HepG2 (cell line): ENCODE data around the gene ADCY6. TPM values are rescaled to one million over a fixed set of nuclear protein-coding genes. Genes with fewer than 3 reads are reported as not detected.

ENCODE experiments used
- ATF1 ChIP-seq: IDR thresholded peaks from 2 replicates; pipeline ENCODE4 v1.6.1; 2016; ENCODE audit warnings: mild to moderate bottlenecking, control low read depth
- ISL2 ChIP-seq: sonication (generic); formaldehyde crosslinking; IDR thresholded peaks from 2 replicates; pipeline ENCODE4 v1.5.0; 2020; ENCODE audit warnings: missing genetic modification reagents
- KLF9 ChIP-seq: IDR thresholded peaks from 2 replicates; pipeline ENCODE4 v1.6.1; 2016; ENCODE audit warnings: low read depth
- KMT2A ChIP-seq: sonication (generic); formaldehyde crosslinking; IDR thresholded peaks from 2 replicates; pipeline ENCODE4 v1.4.0; 2020; ENCODE audit warnings: missing genetic modification reagents
- RARG ChIP-seq: sonication (generic); formaldehyde crosslinking; IDR thresholded peaks from 2 replicates; pipeline ENCODE4 v1.4.0; 2020; ENCODE audit warnings: low read depth, mild to moderate bottlenecking, missing genetic modification reagents
- RELA ChIP-seq: sonication (generic); formaldehyde crosslinking; IDR thresholded peaks from 2 replicates; pipeline ENCODE4 v1.4.0; 2020; ENCODE audit warnings: missing genetic modification reagents
- SALL2 ChIP-seq: sonication (generic); formaldehyde crosslinking; IDR thresholded peaks from 2 replicates; pipeline ENCODE4 v1.8.1; 2023; ENCODE audit warnings: mild to moderate bottlenecking, missing genetic modification reagents, inconsistent platforms
- SMC3 ChIP-seq: IDR thresholded peaks from 2 replicates; pipeline ENCODE4 v1.6.1; 2011; ENCODE audit warnings: low read length, improper control_type of control experiment
- ZBTB20 ChIP-seq: sonication (generic); formaldehyde crosslinking; IDR thresholded peaks from 2 replicates; pipeline ENCODE4 v1.8.1; 2023; ENCODE audit warnings: missing genetic modification reagents, low read depth, mild to moderate bottlenecking, borderline replicate concordance
- ZFP90 ChIP-seq: sonication (generic); formaldehyde crosslinking; IDR thresholded peaks from 2 replicates; pipeline ENCODE4 v1.8.0; 2022; ENCODE audit warnings: missing genetic modification reagents, mild to moderate bottlenecking, inconsistent platforms, borderline replicate concordance
- ZNF333 ChIP-seq: sonication (generic); formaldehyde crosslinking; IDR thresholded peaks from 2 replicates; pipeline ENCODE4 v1.4.0; 2020; ENCODE audit warnings: mild to moderate bottlenecking, missing genetic modification reagents, borderline replicate concordance
- ZNF614 ChIP-seq: IDR thresholded peaks from 2 replicates; pipeline ENCODE4 v1.6.1; 2018; ENCODE audit warnings: missing biosample characterization, missing genetic modification reagents, inconsistent platforms, borderline replicate concordance
- ZNF616 ChIP-seq: sonication (generic); formaldehyde crosslinking; IDR thresholded peaks from 2 replicates; pipeline ENCODE4 v1.5.0; 2020; ENCODE audit warnings: low read depth, mild to moderate bottlenecking, missing genetic modification reagents
- ZNF747 ChIP-seq: sonication (generic); formaldehyde crosslinking; IDR thresholded peaks from 2 replicates; pipeline ENCODE4 v1.8.1; 2023; ENCODE audit warnings: missing genetic modification reagents, mild to moderate bottlenecking, borderline replicate concordance
- ZNF780A ChIP-seq: sonication (generic); formaldehyde crosslinking; IDR thresholded peaks from 2 replicates; pipeline ENCODE4 v1.8.0; 2022; ENCODE audit warnings: mild to moderate bottlenecking, missing genetic modification reagents, moderate library complexity
- ZNF782 ChIP-seq: sonication (generic); formaldehyde crosslinking; IDR thresholded peaks from 2 replicates; pipeline ENCODE4 v1.4.0; 2020; ENCODE audit warnings: missing genetic modification reagents, mild to moderate bottlenecking, borderline replicate concordance
- polyA plus RNA-seq, 8 experiments: library from polyadenylated mRNA; depleted of rRNA in 3 of 8; stranded (reverse) in 7 of 8; unstranded in 1 of 8; fragments of >200 nt; fragmentation: Illumina TruSeq in 4 of 8; extraction: Trizol in 4 of 8; gene quantifications; 2 replicates each; pipeline versions ENCODE4 v1.2.1 to v1.2.3, GENCODE V29; 2011 to 2016; ENCODE audit warnings: low read depth in 4 of 8, missing spikeins in 1 of 8, mixed read lengths in 1 of 8; ENCODE audit not compliant: insufficient read depth in 1 of 8
- total RNA-seq, 5 experiments: library from RNA; depleted of rRNA; stranded (reverse); fragments of >200 nt; fragmentation: Illumina TruSeq; extraction: Trizol; gene quantifications; 2 replicates each; pipeline ENCODE4 v1.2.3, GENCODE V29; 2016; ENCODE audit warnings: low read depth in 1 of 5
- TF ChIP-seq, protein P1 (sequence below): sonication (generic); formaldehyde crosslinking; IDR thresholded peaks from 2 replicates; pipeline ENCODE4 v1.5.1; 2020; ENCODE audit warnings: missing genetic modification reagents, mild to moderate bottlenecking, borderline replicate concordance
- TF ChIP-seq, protein P2 (sequence below): sonication (generic); formaldehyde crosslinking; conservative IDR thresholded peaks from 2 replicates; pipeline ENCODE4 v1.8.0; 2022; ENCODE audit warnings: mild to moderate bottlenecking, moderate library complexity, missing genetic modification reagents
- TF ChIP-seq, protein P3 (sequence below): sonication (generic); formaldehyde crosslinking; IDR thresholded peaks from 2 replicates; pipeline ENCODE4 v1.5.1; 2020; ENCODE audit warnings: mild to moderate bottlenecking, moderate library complexity, missing genetic modification reagents
- TF ChIP-seq, protein P4 (sequence below): sonication (generic); formaldehyde crosslinking; IDR thresholded peaks from 2 replicates; pipeline ENCODE4 v1.5.0; 2020; ENCODE audit warnings: missing genetic modification reagents, mild to moderate bottlenecking, borderline replicate concordance
- TF ChIP-seq, protein P5 (sequence below): IDR thresholded peaks from 2 replicates; pipeline ENCODE4 v1.6.1; 2016; ENCODE audit warnings: control low read depth

ADCY6 gene
- total and polyA plus RNA-seq, 2 of the 13 experiments (the other 11 are each of a cell fraction or from before 2014, with no cell fraction given) = 10.6 to 11.8 TPM

DNA sequence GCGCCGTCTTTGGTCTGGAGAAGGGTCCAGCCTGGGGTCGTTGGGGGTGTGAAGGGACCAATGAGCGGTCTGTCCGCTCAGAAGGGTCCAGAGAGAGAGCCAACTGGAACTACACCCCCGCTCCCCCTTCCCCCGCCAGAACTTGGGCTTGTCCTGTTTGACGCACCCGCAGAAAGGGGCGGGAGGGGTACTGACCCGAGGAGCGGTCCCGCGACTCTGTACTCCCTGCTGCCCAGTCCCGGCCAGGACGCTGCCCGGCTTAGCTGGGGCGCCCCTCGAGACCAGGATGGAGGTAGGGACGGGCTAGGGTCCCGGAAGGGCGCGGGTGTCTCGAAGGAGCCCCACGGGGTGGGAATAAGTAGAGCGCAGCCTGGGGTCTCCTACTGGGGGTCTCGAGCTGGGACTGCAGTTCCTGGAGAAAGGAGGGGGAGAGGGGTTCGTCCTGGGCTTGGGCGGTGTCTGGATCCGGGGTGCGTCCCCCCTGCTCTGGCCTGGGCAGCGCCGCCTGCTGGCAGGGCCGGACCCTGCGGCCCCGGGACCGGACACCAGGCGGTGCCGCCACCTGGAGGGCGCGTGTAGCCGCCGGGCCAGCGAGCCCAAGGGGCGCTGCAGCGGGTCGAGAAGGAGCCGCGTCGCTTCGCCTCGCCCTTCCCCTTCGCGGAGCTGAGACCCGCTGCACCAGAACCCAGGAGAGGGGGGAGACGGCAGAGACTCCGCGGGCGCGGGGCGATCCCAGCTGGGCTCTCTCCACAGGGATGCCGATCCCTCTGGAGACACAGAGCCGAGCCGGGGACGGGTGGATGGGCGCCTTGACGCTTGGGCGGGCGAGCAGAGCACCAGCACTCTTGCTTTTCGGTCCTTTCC, 25.6 kb upstream of the ADCY6 start (continued):
- TF ChIP-seq, protein P1, sequence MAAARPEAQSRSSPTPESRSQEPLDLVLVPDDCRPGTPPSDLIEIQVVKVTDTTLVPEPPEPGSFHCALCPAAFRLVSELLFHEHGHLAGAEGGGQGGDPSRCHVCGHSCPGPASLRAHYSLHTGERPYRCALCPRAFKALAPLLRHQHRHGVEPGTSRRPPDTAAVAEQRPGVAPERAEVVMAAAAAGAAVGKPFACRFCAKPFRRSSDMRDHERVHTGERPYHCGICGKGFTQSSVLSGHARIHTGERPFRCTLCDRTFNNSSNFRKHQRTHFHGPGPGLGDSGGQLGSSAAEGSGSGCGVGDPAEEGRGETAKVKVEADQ = no peak
- TF ChIP-seq RELA (CRISPR knock-in tag) = no peak; the same call in 1 of the 2 replicates
- no peak; the same call in 1 of the 2 replicates for TF ChIP-seq ZFP90 (CRISPR knock-in tag)
- TF ChIP-seq, protein P2, sequence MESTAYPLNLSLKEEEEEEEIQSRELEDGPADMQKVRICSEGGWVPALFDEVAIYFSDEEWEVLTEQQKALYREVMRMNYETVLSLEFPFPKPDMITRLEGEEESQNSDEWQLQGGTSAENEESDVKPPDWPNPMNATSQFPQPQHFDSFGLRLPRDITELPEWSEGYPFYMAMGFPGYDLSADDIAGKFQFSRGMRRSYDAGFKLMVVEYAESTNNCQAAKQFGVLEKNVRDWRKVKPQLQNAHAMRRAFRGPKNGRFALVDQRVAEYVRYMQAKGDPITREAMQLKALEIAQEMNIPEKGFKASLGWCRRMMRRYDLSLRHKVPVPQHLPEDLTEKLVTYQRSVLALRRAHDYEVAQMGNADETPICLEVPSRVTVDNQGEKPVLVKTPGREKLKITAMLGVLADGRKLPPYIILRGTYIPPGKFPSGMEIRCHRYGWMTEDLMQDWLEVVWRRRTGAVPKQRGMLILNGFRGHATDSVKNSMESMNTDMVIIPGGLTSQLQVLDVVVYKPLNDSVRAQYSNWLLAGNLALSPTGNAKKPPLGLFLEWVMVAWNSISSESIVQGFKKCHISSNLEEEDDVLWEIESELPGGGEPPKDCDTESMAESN = peak; percentile 72
- no peak for TF ChIP-seq ZNF616 (CRISPR knock-in tag)
- no peak; the same call in 1 of the 2 replicates for TF ChIP-seq SALL2 (CRISPR knock-in tag)
- TF ChIP-seq, protein P3, sequence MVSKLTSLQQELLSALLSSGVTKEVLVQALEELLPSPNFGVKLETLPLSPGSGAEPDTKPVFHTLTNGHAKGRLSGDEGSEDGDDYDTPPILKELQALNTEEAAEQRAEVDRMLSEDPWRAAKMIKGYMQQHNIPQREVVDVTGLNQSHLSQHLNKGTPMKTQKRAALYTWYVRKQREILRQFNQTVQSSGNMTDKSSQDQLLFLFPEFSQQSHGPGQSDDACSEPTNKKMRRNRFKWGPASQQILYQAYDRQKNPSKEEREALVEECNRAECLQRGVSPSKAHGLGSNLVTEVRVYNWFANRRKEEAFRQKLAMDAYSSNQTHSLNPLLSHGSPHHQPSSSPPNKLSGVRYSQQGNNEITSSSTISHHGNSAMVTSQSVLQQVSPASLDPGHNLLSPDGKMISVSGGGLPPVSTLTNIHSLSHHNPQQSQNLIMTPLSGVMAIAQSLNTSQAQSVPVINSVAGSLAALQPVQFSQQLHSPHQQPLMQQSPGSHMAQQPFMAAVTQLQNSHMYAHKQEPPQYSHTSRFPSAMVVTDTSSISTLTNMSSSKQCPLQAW (CRISPR knock-in tag) = no peak
- 0 out of 2 replicates have a peak, but pooled peaks have one; percentile 28 for TF ChIP-seq ZNF333 (CRISPR knock-in tag)
- TF ChIP-seq KMT2A (CRISPR knock-in tag) = peak; percentile 71; the same call in 1 of the 2 replicates
- TF ChIP-seq ZBTB20 (CRISPR knock-in tag) = no peak
- TF ChIP-seq ZNF747 (CRISPR knock-in tag) = no peak
- TF ChIP-seq ZNF614 (CRISPR knock-in tag) = no peak; the same call in 1 of the 2 replicates
- no peak for TF ChIP-seq KLF9 (CRISPR knock-in tag)
- TF ChIP-seq SMC3 = no peak; the same call in 1 of the 2 replicates
- TF ChIP-seq ZNF782 (CRISPR knock-in tag) = 0 out of 2 replicates have a peak, but pooled peaks have one; percentile 38
- TF ChIP-seq, protein P4, sequence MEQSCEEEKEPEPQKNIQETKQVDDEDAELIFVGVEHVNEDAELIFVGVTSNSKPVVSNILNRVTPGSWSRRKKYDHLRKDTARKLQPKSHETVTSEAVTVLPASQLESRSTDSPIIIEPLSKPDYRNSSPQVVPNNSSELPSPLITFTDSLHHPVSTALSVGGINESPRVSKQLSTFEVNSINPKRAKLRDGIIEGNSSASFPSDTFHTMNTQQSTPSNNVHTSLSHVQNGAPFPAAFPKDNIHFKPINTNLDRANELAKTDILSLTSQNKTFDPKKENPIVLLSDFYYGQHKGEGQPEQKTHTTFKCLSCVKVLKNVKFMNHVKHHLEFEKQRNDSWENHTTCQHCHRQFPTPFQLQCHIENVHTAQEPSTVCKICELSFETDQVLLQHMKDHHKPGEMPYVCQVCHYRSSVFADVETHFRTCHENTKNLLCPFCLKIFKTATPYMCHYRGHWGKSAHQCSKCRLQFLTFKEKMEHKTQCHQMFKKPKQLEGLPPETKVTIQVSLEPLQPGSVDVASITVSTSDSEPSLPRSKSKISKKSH (CRISPR knock-in tag) = no peak
- TF ChIP-seq, protein P5, sequence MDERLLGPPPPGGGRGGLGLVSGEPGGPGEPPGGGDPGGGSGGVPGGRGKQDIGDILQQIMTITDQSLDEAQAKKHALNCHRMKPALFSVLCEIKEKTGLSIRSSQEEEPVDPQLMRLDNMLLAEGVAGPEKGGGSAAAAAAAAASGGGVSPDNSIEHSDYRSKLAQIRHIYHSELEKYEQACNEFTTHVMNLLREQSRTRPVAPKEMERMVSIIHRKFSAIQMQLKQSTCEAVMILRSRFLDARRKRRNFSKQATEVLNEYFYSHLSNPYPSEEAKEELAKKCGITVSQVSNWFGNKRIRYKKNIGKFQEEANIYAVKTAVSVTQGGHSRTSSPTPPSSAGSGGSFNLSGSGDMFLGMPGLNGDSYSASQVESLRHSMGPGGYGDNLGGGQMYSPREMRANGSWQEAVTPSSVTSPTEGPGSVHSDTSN (CRISPR knock-in tag) = no peak
- TF ChIP-seq ISL2 = no peak
- TF ChIP-seq RARG (CRISPR knock-in tag) = no peak
- no peak for TF ChIP-seq ZNF780A (CRISPR knock-in tag)
- no peak for TF ChIP-seq ATF1 (CRISPR knock-in tag)
